ENCODE measurements around the gene R3HDM4. TPM values are rescaled to one million over a fixed set of nuclear protein-coding genes. Genes with fewer than 3 reads are reported as not detected.

Gene R3HDM4
- total RNA-seq, 2 donors from 2014 or later, result 37.6 to 42.4 TPM

GRCh38 chr19:940591-941291 lies 27.7 kb upstream of the R3HDM4 start:
- peak overlapping the region; percentile 64 for H3K4me3 ChIP-seq
- no peaks in the 10 kb centered on the region for H3K27me3 ChIP-seq (replicated peaks; ENCODE audit: insufficient read depth)
- H3K4me1 ChIP-seq (ENCODE audit: control insufficient read depth in 1 of 2, low read depth in 2 of 2), result peaks cover 6 to 20% of the 10 kb centered on the region in 2 donors
- ATAC-seq (ENCODE audit: insufficient number of reproducible peaks, low FRiP score, low read depth) (peak; percentile 45), DNase-seq (ENCODE audit: low spot score) (peak; percentile 57)
- no peaks in the 10 kb centered on the region for H3K36me3 ChIP-seq
- H3K9me3 ChIP-seq, result no peaks in the 10 kb centered on the region
- H3K27ac ChIP-seq, result peak overlapping the region; percentile 82
- TF ChIP-seq, protein P1, sequence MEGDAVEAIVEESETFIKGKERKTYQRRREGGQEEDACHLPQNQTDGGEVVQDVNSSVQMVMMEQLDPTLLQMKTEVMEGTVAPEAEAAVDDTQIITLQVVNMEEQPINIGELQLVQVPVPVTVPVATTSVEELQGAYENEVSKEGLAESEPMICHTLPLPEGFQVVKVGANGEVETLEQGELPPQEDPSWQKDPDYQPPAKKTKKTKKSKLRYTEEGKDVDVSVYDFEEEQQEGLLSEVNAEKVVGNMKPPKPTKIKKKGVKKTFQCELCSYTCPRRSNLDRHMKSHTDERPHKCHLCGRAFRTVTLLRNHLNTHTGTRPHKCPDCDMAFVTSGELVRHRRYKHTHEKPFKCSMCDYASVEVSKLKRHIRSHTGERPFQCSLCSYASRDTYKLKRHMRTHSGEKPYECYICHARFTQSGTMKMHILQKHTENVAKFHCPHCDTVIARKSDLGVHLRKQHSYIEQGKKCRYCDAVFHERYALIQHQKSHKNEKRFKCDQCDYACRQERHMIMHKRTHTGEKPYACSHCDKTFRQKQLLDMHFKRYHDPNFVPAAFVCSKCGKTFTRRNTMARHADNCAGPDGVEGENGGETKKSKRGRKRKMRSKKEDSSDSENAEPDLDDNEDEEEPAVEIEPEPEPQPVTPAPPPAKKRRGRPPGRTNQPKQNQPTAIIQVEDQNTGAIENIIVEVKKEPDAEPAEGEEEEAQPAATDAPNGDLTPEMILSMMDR (IDR thresholded peaks at IDR 0.05), result no peak

- Histone ChIP-seq H3K27ac (peak overlapping the region; percentile 82), H3K4me1 (ENCODE audit: control insufficient read depth in 1 of 2, low read depth in 2 of 2) (peaks cover 11 to 27% of the 10 kb centered on the region in 2 donors), H3K4me3 (peak overlapping the region; percentile 64), H3K9me3 (no peaks in the 10 kb centered on the region), H3K36me3 (no peaks in the 10 kb centered on the region), H3K27me3 (replicated peaks; ENCODE audit: insufficient read depth) (no peaks in the 10 kb centered on the region)
- no peak for DNase-seq (ENCODE audit: low spot score)
- TF ChIP-seq, protein P1 (IDR thresholded peaks at IDR 0.05), result no peak
- no peak for ATAC-seq (ENCODE audit: insufficient number of reproducible peaks, low FRiP score, low read depth)
Observed at GRCh38 chr19:939922-940321, 26.9 kb upstream of the R3HDM4 start.

- no peak for ATAC-seq (ENCODE audit: insufficient number of reproducible peaks, low FRiP score, low read depth)
- no peaks in the 10 kb centered on the region for H3K27me3 ChIP-seq (replicated peaks; ENCODE audit: insufficient read depth)
- H3K36me3 ChIP-seq, result no peaks in the 10 kb centered on the region
- H3K27ac ChIP-seq, result no peak overlapping the region
- H3K4me3 ChIP-seq, result no peak overlapping the region
- H3K4me1 ChIP-seq (ENCODE audit: control insufficient read depth in 1 of 2, low read depth in 2 of 2), result peaks cover 13 to 32% of the 10 kb centered on the region in 2 donors
- TF ChIP-seq, protein P1 (IDR thresholded peaks at IDR 0.05), result no peak
- DNase-seq (ENCODE audit: low spot score), result no peak
- no peaks in the 10 kb centered on the region for H3K9me3 ChIP-seq
Observed at GRCh38 chr19:939439-939838, 26.4 kb upstream of the R3HDM4 start.

DNA sequence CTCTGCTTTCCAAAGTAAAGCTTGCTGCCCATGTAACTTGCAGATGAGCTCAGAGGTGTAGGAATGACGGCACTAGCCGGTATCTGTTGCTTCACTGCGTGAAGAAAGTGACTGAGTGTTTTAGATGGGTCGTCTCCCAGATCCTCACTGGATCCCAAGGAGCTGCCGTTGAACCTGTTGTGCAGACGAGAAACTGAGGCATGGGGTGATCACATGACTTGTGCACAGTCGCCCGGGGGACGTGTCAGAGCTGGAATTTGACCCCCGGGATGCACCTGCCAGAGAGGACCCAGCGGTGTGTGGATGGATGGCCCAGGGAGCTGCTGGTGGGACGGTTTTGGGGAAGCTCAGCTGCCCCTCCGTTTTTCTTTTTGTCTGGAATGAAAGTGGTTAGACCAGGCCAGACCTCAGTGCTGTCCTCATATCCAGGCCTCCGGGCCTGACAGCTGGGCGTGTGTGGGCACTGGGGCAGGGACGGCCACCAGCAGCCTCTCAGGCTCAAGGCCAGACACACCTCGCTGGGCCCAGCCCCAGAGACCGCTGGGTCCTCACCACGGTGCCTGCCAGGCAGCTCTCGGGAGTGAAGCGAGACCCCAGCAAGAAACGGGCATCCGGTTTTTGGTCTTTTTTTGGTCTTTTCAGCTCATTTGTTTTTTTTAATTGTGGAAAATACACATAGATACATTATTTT lies 25.4 kb upstream of the R3HDM4 start:
- Histone ChIP-seq H3K36me3 (no peaks in the 10 kb centered on the region), H3K9me3 (no peaks in the 10 kb centered on the region), H3K4me3 (no peak overlapping the region), H3K4me1 (ENCODE audit: control insufficient read depth in 1 of 2, low read depth in 2 of 2) (peaks cover 23 to 42% of the 10 kb centered on the region in 2 donors), H3K27ac (no peak overlapping the region), H3K27me3 (replicated peaks; ENCODE audit: insufficient read depth) (no peaks in the 10 kb centered on the region)
- ATAC-seq (ENCODE audit: insufficient number of reproducible peaks, low FRiP score, low read depth) (no peak), DNase-seq (ENCODE audit: low spot score) (no peak)
- TF ChIP-seq, protein P1 (IDR thresholded peaks at IDR 0.05), result no peak

- DNase-seq (ENCODE audit: low spot score) (no peak), ATAC-seq (ENCODE audit: insufficient number of reproducible peaks, low FRiP score, low read depth) (no peak)
- no peaks in the 10 kb centered on the region for H3K9me3 ChIP-seq
- no peaks in the 10 kb centered on the region for H3K27me3 ChIP-seq (replicated peaks; ENCODE audit: insufficient read depth)
- H3K4me3 ChIP-seq, result no peak overlapping the region
- TF ChIP-seq, protein P1 (IDR thresholded peaks at IDR 0.05), result no peak
- peaks cover 31 to 53% of the 10 kb centered on the region in 2 donors for H3K4me1 ChIP-seq (ENCODE audit: control insufficient read depth in 1 of 2, low read depth in 2 of 2)
- H3K36me3 ChIP-seq, result no peaks in the 10 kb centered on the region
- H3K27ac ChIP-seq, result no peak overlapping the region
Observed at GRCh38 chr19:937259-937694, 24.3 kb upstream of the R3HDM4 start.
